Trophoblast cell (in vitro differentiated cells and primary cell): Measurements from ENCODE around the gene NRF1.

Experiments
- DNase-seq, 2 donors: peaks; one replicate each; pipeline ENCODE4 v3.0.0-alpha.2; 2016
- H2AFZ ChIP-seq: 2 replicates; pipeline ENCODE4 v1.6.1; 2013; ENCODE audit warnings: low read length, moderate library complexity, mild to moderate bottlenecking; ENCODE audit not compliant: insufficient read depth, poor library complexity
- H2AK5ac ChIP-seq: 2 replicates; pipeline ENCODE4 v1.6.1; 2013; ENCODE audit warnings: mild to moderate bottlenecking, low read length
- H2BK120ac ChIP-seq: 2 replicates; pipeline ENCODE4 v1.6.1; 2013; ENCODE audit warnings: low read length, mild to moderate bottlenecking, moderate library complexity; ENCODE audit not compliant: insufficient read depth, poor library complexity
- H2BK12ac ChIP-seq: 2 replicates; pipeline ENCODE4 v1.6.1; 2013; ENCODE audit warnings: mild to moderate bottlenecking, low read length, moderate library complexity
- H2BK5ac ChIP-seq: 2 replicates; pipeline ENCODE4 v1.6.1; 2013; ENCODE audit warnings: low read length, low read depth, moderate library complexity, mild to moderate bottlenecking; ENCODE audit not compliant: poor library complexity
- H3K14ac ChIP-seq: 2 replicates; pipeline ENCODE4 v1.6.1; 2013; ENCODE audit warnings: mild to moderate bottlenecking, low read length
- H3K18ac ChIP-seq: 2 replicates; pipeline ENCODE4 v1.6.1; 2013; ENCODE audit warnings: mild to moderate bottlenecking, low read length
- H3K23ac ChIP-seq: 2 replicates; pipeline ENCODE4 v1.6.1; 2013; ENCODE audit warnings: low read length
- H3K27ac ChIP-seq: 2 replicates; pipeline ENCODE4 v1.5.1; 2013; ENCODE audit warnings: low read depth, mild to moderate bottlenecking, inconsistent platforms, low read length, moderate library complexity
- H3K27me3 ChIP-seq: 2 replicates; pipeline ENCODE4 v1.6.1; 2013; ENCODE audit warnings: inconsistent platforms, mild to moderate bottlenecking, low read length, moderate library complexity; ENCODE audit not compliant: insufficient read depth
- H3K36me3 ChIP-seq, 2 experiments: 1 replicate in 1 of 2; 2 replicates in 1 of 2; pipeline ENCODE4 v1.6.1; 2013; ENCODE audit warnings: low read length in 2 of 2, mild to moderate bottlenecking in 2 of 2, moderate library complexity in 1 of 2; ENCODE audit not compliant: insufficient read depth in 2 of 2, control insufficient read depth in 1 of 2
- H3K4ac ChIP-seq: 2 replicates; pipeline ENCODE4 v1.6.1; 2013; ENCODE audit warnings: low read depth, mild to moderate bottlenecking, low read length, moderate library complexity
- H3K4me1 ChIP-seq, 2 experiments: 1 replicate in 1 of 2; 2 replicates in 1 of 2; pipeline ENCODE4 v1.6.1; 2013; ENCODE audit warnings: low read length in 2 of 2, mild to moderate bottlenecking in 2 of 2, moderate library complexity in 1 of 2; ENCODE audit not compliant: insufficient read depth in 2 of 2, control insufficient read depth in 1 of 2
- H3K4me2 ChIP-seq: 2 replicates; pipeline ENCODE4 v1.6.1; 2013; ENCODE audit warnings: inconsistent platforms, mild to moderate bottlenecking, low read length, moderate library complexity
- H3K4me3 ChIP-seq: 2 replicates; pipeline ENCODE4 v1.5.1; 2013; ENCODE audit warnings: mild to moderate bottlenecking, low read depth, low read length, inconsistent platforms
- H3K79me1 ChIP-seq: one replicate; pipeline ENCODE4 v1.6.1; 2013; ENCODE audit warnings: low read length
- H3K79me2 ChIP-seq: 2 replicates; pipeline ENCODE4 v1.6.1; 2013; ENCODE audit warnings: low read length, mild to moderate bottlenecking; ENCODE audit not compliant: control insufficient read depth, insufficient read depth, poor library complexity
- H3K9ac ChIP-seq: 2 replicates; pipeline ENCODE4 v1.6.1; 2013; ENCODE audit warnings: mild to moderate bottlenecking, low read length
- H3K9me3 ChIP-seq: 2 replicates; pipeline ENCODE4 v1.6.1; 2013; ENCODE audit warnings: low read depth, mild to moderate bottlenecking, control low read depth, inconsistent platforms, low read length; ENCODE audit not compliant: insufficient read depth
- H4K12ac ChIP-seq: 2 replicates; pipeline ENCODE4 v1.6.1; 2013; ENCODE audit warnings: low read depth, mild to moderate bottlenecking, low read length, moderate library complexity
- H4K8ac ChIP-seq: 2 replicates; pipeline ENCODE4 v1.6.1; 2013; ENCODE audit warnings: low read depth, mild to moderate bottlenecking, low read length, moderate library complexity
- H4K91ac ChIP-seq: one replicate; pipeline ENCODE4 v1.6.1; 2013; ENCODE audit warnings: low read depth, mild to moderate bottlenecking, low read length, moderate library complexity
- WGBS: extraction: QIAGEN DNeasy Blood & Tissue Kit; methylation state at CpG from one replicate; pipeline ENCODE4 v1.1.7; 2013; ENCODE audit warnings: missing lambda C conversion rate; ENCODE audit not compliant: insufficient read length, insufficient coverage; ENCODE audit errors: extremely low coverage; 5-methylcytosine and 5-hydroxymethylcytosine counted together

NRF1 gene

DNA sequence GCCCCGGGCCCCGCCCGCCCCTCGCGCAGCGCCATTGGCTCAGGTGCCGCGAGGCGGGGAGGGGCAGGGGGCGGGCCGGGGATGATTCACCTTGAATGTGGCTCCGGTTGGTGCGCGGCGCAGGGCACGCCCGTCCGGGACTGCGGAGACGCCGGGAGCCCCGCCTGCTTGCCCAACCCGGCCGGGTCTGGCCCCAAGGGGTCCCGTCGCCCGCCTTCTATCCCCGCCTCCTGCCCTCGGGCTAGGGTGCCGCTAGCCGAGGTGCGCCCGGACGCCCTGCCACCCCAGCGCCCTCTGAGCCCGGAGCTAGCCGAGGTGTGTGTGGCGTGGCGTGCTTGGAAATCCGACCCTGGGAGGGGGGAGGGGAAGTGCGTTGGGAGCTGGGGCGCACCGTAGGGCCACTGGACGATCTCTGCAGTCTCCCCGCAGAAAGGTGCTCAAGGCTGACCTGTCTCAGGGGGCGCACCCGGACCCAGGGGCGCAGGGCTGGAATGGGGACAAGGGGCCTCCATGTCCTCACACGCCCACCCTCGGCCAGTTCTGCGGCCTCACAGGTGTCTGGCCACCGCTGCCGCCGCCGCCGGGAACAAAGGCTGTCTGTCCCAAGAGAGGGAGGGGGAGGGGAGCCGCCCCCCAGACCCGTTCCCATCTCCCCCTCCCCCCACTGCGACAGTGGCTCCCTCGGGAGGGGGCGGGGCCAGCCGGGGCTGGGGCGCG, 168.9 kb downstream of the NRF1 start:
- no CpG with 5 or more reads among the region's 64 CpGs for WGBS
- Histone ChIP-seq H3K4ac (no peak overlapping the region), H3K4me1 (peaks cover 15 to 18% of the 10 kb centered on the region in 2 experiments), H3K9ac (no peak overlapping the region), H3K36me3 (no peaks in the 10 kb centered on the region), H4K8ac (peak overlapping the region; percentile 11), H2AK5ac (no peak overlapping the region), H3K18ac (peak overlapping the region; percentile 9), H2BK5ac (no peak overlapping the region), H3K4me3 (peak overlapping the region; percentile 70), H3K27me3 (peaks cover 75% of the 10 kb centered on the region), H2BK12ac (no peak overlapping the region), H3K79me2 (no peaks in the 10 kb centered on the region), H2AFZ (peak overlapping the region; percentile 21), H4K91ac (peak overlapping the region; percentile 21), H4K12ac (peak overlapping the region; percentile 40), H3K27ac (no peak overlapping the region), H2BK120ac (no peak overlapping the region), H3K4me2 (peak overlapping the region; percentile 73), H3K14ac (no peak overlapping the region), H3K79me1 (peaks cover 9% of the 10 kb centered on the region), H3K9me3 (peaks cover 20% of the 10 kb centered on the region), H3K23ac (no peak overlapping the region)
- peak; percentile 78 to 82 for DNase-seq

DNA sequence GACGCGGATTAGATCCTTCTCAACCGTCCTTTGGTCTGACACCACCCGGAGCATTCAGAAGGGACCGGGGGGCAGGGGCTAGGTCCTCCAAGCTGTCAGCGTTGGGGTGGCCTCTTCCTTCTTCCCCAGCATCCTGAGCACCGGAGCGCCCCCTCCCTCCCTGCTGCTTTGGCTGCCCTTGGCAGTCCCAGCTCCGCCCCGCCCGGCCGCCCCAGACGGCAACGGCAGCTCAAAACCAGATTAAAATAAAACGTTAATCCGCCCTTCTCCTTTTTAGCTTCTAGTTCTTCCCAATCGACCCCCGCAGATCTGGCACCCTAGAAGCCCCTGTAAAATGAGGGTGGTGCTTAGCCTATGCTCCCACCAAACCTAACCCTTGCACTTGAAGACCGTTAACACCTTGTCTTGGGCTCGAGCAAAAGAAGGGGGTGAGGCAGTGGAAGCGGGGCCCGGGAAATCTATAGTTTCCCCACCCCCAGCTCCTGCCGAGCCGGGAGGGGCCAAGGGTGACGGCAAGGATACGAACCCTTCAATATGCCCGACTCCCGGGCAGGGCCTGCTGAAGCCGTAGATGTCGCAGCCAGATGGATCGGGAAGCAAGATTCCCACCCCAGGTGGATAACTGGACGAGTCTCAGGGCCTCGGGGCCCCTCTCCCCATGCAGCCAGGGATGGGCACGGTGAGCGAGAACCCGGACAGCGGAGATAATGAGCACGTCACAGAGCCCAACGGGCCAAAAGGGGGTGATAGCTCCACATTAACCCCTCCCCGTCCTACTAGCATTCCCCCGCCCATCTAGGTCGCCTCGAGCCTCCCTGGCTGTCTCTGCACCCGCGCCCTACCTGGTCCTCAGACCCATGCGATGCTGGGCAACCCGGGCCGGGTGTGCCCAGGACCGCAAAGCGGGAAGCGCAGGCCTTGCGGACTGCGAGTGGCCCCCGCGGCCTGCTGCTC, 169.7 kb downstream of the NRF1 start:
- peaks cover 15 to 22% of the 10 kb centered on the region in 2 experiments for H3K4me1 ChIP-seq
- H3K4ac ChIP-seq: no peak overlapping the region
- H2BK5ac ChIP-seq: no peak overlapping the region
- no peak overlapping the region for H2BK120ac ChIP-seq
- H2AK5ac ChIP-seq: no peak overlapping the region
- H4K12ac ChIP-seq: no peak overlapping the region
- no CpG with 5 or more reads among the region's 55 CpGs for WGBS
- H3K23ac ChIP-seq: no peak overlapping the region
- H4K91ac ChIP-seq: no peak overlapping the region
- no peaks in the 10 kb centered on the region for H3K36me3 ChIP-seq
- H2AFZ ChIP-seq: no peak overlapping the region
- H3K14ac ChIP-seq: no peak overlapping the region
- H3K18ac ChIP-seq: no peak overlapping the region
- H3K9ac ChIP-seq: no peak overlapping the region
- peaks cover 23% of the 10 kb centered on the region for H3K9me3 ChIP-seq
- no peak overlapping the region for H2BK12ac ChIP-seq
- no peak for DNase-seq
- no peaks in the 10 kb centered on the region for H3K79me2 ChIP-seq
- no peak overlapping the region for H3K27ac ChIP-seq
- H4K8ac ChIP-seq: no peak overlapping the region
- H3K4me3 ChIP-seq: no peak overlapping the region
- peaks cover 83% of the 10 kb centered on the region for H3K27me3 ChIP-seq
- H3K4me2 ChIP-seq: peak overlapping the region; percentile 73
- H3K79me1 ChIP-seq: peaks cover 9% of the 10 kb centered on the region

DNA sequence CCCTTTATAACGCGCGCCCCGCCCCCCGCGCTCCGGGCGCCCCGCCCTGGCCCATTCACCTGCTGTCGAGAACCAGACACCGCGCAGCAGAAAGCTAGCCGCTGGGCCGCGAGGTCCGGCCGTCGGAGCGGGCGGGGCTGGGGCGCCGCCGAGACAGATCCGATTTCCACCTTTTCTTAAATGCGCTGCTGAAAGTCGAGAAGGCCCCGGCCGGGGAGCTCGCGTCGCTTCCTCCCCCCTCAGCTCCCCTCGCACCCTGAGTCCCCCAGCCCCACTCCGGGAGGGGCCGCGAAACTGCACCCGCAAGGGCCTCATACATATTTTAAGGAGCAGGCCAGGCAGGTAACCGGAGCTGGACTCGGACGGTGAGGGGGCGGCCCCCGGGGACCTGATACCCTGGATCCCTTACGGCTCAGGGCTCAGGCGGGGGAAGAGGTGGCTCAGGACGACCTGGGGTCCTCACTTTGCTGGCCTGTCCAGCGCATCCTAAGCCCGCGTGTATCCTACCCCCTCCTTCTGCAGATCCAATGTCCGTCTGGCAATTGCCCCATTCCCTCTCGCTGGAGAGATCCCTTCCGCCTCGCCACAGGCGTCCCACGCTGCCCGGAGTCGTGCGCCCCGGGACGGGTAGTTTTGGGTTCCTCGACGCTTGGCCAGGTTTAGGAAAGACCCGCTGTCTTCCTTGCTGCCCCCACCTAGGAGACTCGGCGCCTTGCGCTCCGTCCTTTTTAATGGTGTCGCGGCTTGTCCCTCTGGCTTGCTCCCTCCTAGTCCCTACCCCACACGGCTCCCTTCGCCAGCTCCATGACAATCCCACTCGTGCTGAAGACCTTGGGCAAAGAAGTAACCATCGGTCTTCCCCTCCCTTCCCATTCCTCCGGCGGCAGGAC, 170.7 kb downstream of the NRF1 start:
- Histone ChIP-seq H3K27ac (no peak overlapping the region), H3K4ac (no peak overlapping the region), H3K14ac (no peak overlapping the region), H3K27me3 (peaks cover 85% of the 10 kb centered on the region), H4K91ac (no peak overlapping the region), H2AFZ (no peak overlapping the region), H2BK12ac (no peak overlapping the region), H3K79me2 (no peaks in the 10 kb centered on the region), H3K9me3 (peaks cover 22% of the 10 kb centered on the region), H3K9ac (no peak overlapping the region), H3K18ac (no peak overlapping the region), H3K23ac (no peak overlapping the region), H3K4me2 (peak overlapping the region; percentile 48), H4K12ac (no peak overlapping the region), H2BK5ac (no peak overlapping the region), H3K4me1 (peaks cover 15 to 22% of the 10 kb centered on the region in 2 experiments), H2BK120ac (no peak overlapping the region), H3K79me1 (peaks cover 9% of the 10 kb centered on the region), H3K4me3 (no peak overlapping the region), H3K36me3 (no peaks in the 10 kb centered on the region), H2AK5ac (no peak overlapping the region), H4K8ac (no peak overlapping the region)
- no CpG with 5 or more reads among the region's 73 CpGs for WGBS
- no peak for DNase-seq
